Measurements from ENCODE around the gene UBQLN1.
A peak's percentile ranks its signal among the peaks of the same experiment; 100 is the strongest.
"Not testable (repeated sequence)": the region's sequence is repeated elsewhere in the genome, so short reads cannot be mapped to it uniquely, and the experiment has no call there.

UBQLN1 gene

GRCh38 chr9:83707768-83708514 lies at the start of gene UBQLN1:
Gene UBQLN1 (minus strand): TSS chr9:83707958. CDS start chr9:83707679, 279 bp downstream.
- Histone ChIP-seq H3K9me3 (ENCODE audit: insufficient read depth, low read depth, low read length) (no peaks in the 10 kb centered on the region), H3K27me3 (ENCODE audit: insufficient read depth, low read length) (no peaks in the 10 kb centered on the region), H3K4me3 (ENCODE audit: low read length) (peak within 1 kb of the TSS; percentile 97), H3K27ac (ENCODE audit: low read length) (peak within 1 kb of the TSS; percentile 93), H3K4me1 (ENCODE audit: insufficient read depth, low read length) (0 out of 2 replicates have a peak, but pooled peaks cover 4% of the 10 kb centered on the region), H3K9ac (ENCODE audit: low read depth, low read length) (peak within 1 kb of the TSS; percentile 95), H3K36me3 (ENCODE audit: insufficient read depth, low read depth, low read length) (no peaks in the 10 kb centered on the region)

GRCh38 chr9:83754383-83754977 lies 46.7 kb upstream of the UBQLN1 start:
- Histone ChIP-seq H3K9ac (ENCODE audit: low read depth, low read length) (no peak overlapping the region), H3K4me3 (ENCODE audit: low read length) (no peak overlapping the region), H3K27ac (ENCODE audit: low read length) (no peak overlapping the region)

DNA sequence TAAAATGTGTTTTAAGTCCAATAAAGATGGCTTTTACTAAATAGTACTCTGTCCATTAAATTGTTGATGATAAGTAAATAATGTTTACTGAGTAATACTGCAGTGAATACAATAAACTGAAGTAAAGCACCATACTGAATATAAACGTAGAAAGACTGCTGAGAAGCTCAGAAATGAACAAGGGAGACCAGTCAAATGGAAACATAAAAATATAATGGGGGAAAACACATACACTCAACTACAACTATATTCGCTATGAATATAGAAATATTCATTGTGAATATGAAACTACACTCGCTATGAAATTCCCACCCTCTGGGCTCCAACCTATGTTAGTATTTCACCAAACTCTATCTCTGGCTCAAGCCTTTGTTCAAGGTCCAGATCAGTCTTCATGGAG lies 41.9 kb upstream of the UBQLN1 start:
- H3K9ac ChIP-seq (ENCODE audit: low read depth, low read length), result no peak overlapping the region
- H3K36me3 ChIP-seq (ENCODE audit: insufficient read depth, low read depth, low read length), result no peaks in the 10 kb centered on the region

More at GRCh38 chr9:83754383-83754977, 46.7 kb upstream of the UBQLN1 start:
- Histone ChIP-seq H3K4me1 (ENCODE audit: insufficient read depth, low read length) (no peaks in the 10 kb centered on the region), H3K36me3 (ENCODE audit: insufficient read depth, low read depth, low read length) (no peaks in the 10 kb centered on the region), H3K9me3 (ENCODE audit: insufficient read depth, low read depth, low read length) (no peaks in the 10 kb centered on the region), H3K27me3 (ENCODE audit: insufficient read depth, low read length) (no peaks in the 10 kb centered on the region)

GRCh38 chr9:83744206-83744605 lies 36.4 kb upstream of the UBQLN1 start:
- Histone ChIP-seq H3K9ac (ENCODE audit: low read depth, low read length) (no peak overlapping the region), H3K36me3 (ENCODE audit: insufficient read depth, low read depth, low read length) (no peaks in the 10 kb centered on the region), H3K4me3 (ENCODE audit: low read length) (no peak overlapping the region), H3K27me3 (ENCODE audit: insufficient read depth, low read length) (no peaks in the 10 kb centered on the region), H3K4me1 (ENCODE audit: insufficient read depth, low read length) (no peaks in the 10 kb centered on the region), H3K27ac (ENCODE audit: low read length) (no peak overlapping the region), H3K9me3 (ENCODE audit: insufficient read depth, low read depth, low read length) (no peaks in the 10 kb centered on the region)

More for the DNA sequence above, 41.9 kb upstream of the UBQLN1 start:
- Histone ChIP-seq H3K4me1 (ENCODE audit: insufficient read depth, low read length) (no peaks in the 10 kb centered on the region), H3K9me3 (ENCODE audit: insufficient read depth, low read depth, low read length) (no peaks in the 10 kb centered on the region), H3K27ac (ENCODE audit: low read length) (no peak overlapping the region), H3K27me3 (ENCODE audit: insufficient read depth, low read length) (no peaks in the 10 kb centered on the region), H3K4me3 (ENCODE audit: low read length) (no peak overlapping the region)

GRCh38 chr9:83733739-83734138 lies 26.0 kb upstream of the UBQLN1 start:
- no peaks in the 10 kb centered on the region for H3K4me1 ChIP-seq (ENCODE audit: insufficient read depth, low read length)
- H3K9ac ChIP-seq (ENCODE audit: low read depth, low read length), result no peak overlapping the region
- H3K9me3 ChIP-seq (ENCODE audit: insufficient read depth, low read depth, low read length), result no peaks in the 10 kb centered on the region
- no peaks in the 10 kb centered on the region for H3K27me3 ChIP-seq (ENCODE audit: insufficient read depth, low read length)
- no peak overlapping the region for H3K4me3 ChIP-seq (ENCODE audit: low read length)
- H3K36me3 ChIP-seq (ENCODE audit: insufficient read depth, low read depth, low read length), result no peaks in the 10 kb centered on the region
- no peak overlapping the region for H3K27ac ChIP-seq (ENCODE audit: low read length)

DNA sequence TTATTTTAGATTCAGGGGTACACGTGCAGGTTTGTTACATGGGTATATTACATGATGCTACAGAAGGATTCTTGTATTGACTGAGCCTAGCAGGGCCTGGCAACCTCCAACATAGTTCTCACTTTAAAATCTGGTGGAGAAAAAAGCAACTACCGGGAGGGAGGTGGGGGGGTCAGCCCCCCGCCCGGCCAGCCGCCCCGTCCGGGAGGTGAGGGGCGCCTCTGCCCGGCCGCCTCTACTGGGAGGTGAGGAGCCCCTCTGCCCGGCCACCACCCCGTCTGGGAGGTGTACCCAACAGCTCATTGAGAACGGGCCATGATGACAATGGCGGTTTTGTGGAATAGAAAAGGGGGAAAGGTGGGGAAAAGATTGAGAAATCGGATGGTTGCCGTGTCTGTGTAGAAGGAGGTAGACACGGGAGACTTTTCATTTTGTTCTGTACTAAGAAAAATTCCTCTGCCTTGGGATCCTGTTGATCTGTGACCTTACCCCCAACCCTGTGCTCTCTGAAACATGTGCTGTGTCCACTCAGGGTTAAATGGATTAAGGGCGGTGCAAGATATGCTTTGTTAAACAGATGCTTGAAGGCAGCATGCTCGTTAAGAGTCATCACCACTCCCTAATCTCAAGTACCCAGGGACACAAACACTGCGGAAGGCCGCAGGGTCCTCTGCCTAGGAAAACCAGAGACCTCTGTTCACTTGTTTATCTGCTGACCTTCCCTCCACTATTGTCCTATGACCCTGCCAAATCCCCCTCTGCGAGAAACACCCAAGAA lies 21.0 kb upstream of the UBQLN1 start:
- H3K4me1 ChIP-seq (ENCODE audit: insufficient read depth, low read length); H3K9ac ChIP-seq (ENCODE audit: low read depth, low read length); H3K9me3 ChIP-seq (ENCODE audit: insufficient read depth, low read depth, low read length); H3K36me3 ChIP-seq (ENCODE audit: insufficient read depth, low read depth, low read length); H3K27ac ChIP-seq (ENCODE audit: low read length); H3K4me3 ChIP-seq (ENCODE audit: low read length); H3K27me3 ChIP-seq (ENCODE audit: insufficient read depth, low read length): not testable (repeated sequence)

DNA sequence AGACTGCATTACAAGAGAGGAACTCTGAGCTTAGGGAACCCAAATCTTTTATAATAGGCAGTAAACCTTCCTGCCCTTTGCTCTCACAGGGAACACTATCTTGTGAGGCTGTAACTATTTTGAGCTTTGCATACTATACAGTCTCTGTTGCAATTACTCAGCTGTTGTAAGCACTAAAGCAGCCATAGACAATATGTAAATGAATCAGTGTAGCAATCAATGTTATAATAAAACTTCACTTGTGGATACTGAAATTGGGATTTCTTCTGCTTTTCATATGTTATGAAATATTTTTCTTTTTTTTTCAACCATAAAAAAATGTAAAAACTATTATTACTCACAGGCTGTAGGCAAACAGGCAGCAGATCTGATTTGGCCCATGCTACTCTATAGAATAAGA lies 16.7 kb upstream of the UBQLN1 start:
- no peaks in the 10 kb centered on the region for H3K27me3 ChIP-seq (ENCODE audit: insufficient read depth, low read length)
- H3K36me3 ChIP-seq (ENCODE audit: insufficient read depth, low read depth, low read length), result no peaks in the 10 kb centered on the region
- H3K4me3 ChIP-seq (ENCODE audit: low read length), result no peak overlapping the region
- H3K27ac ChIP-seq (ENCODE audit: low read length), result no peak overlapping the region
- H3K9me3 ChIP-seq (ENCODE audit: insufficient read depth, low read depth, low read length), result peaks cover 5% of the 10 kb centered on the region
- no peak overlapping the region for H3K9ac ChIP-seq (ENCODE audit: low read depth, low read length)
- H3K4me1 ChIP-seq (ENCODE audit: insufficient read depth, low read length), result no peaks in the 10 kb centered on the region

DNA sequence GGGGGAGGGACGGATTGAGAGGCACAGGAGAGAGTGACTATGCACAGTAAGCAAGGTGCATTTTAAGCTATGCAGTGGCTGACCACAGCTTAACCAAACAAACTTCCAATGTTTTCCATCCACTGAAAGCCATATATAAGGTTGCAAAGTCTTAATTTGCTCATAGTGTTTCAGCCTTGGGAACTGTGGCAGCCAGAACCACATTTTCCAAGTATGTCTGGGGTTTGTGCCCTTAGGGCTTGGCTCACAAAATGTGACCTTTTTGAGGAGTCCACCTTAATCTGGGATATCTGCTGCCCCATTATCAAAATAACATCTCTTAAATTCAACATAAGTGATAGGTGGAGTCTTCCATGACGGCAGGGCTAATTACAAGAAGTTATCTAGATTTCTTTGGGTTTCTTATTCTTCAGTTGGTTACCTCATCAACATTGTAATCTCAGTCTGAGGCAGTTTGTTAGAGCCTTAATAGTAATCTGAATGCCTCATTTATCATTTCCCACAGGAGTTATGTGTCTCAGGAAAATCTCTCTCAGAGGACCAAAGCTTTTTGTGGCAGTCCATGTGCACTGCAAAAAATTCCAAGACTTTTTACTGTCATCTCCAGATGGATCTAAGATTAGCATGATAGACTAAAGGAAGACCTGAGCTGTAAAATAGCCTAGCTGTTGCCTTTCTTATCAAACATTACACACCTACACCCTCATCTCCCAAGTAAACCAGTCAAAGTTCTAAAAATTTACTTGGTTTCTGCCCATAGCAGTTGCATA lies 15.2 kb upstream of the UBQLN1 start:
- Histone ChIP-seq H3K4me3 (ENCODE audit: low read length) (no peak overlapping the region), H3K9ac (ENCODE audit: low read depth, low read length) (no peak overlapping the region), H3K27me3 (ENCODE audit: insufficient read depth, low read length) (no peaks in the 10 kb centered on the region), H3K27ac (ENCODE audit: low read length) (no peak overlapping the region), H3K9me3 (ENCODE audit: insufficient read depth, low read depth, low read length) (peaks cover 5% of the 10 kb centered on the region), H3K4me1 (ENCODE audit: insufficient read depth, low read length) (no peaks in the 10 kb centered on the region), H3K36me3 (ENCODE audit: insufficient read depth, low read depth, low read length) (no peaks in the 10 kb centered on the region)

- Histone ChIP-seq H3K4me1 (ENCODE audit: insufficient read depth, low read length) (no peaks in the 10 kb centered on the region), H3K36me3 (ENCODE audit: insufficient read depth, low read depth, low read length) (no peaks in the 10 kb centered on the region), H3K9ac (ENCODE audit: low read depth, low read length) (no peak overlapping the region), H3K27ac (ENCODE audit: low read length) (no peak overlapping the region), H3K4me3 (ENCODE audit: low read length) (no peak overlapping the region), H3K9me3 (ENCODE audit: insufficient read depth, low read depth, low read length) (peaks cover 7% of the 10 kb centered on the region), H3K27me3 (ENCODE audit: insufficient read depth, low read length) (no peaks in the 10 kb centered on the region)
Observed at GRCh38 chr9:83721509-83721908, 13.8 kb upstream of the UBQLN1 start.

- no peaks in the 10 kb centered on the region for H3K27me3 ChIP-seq (ENCODE audit: insufficient read depth, low read length)
- no peaks in the 10 kb centered on the region for H3K36me3 ChIP-seq (ENCODE audit: insufficient read depth, low read depth, low read length)
- peaks cover 14% of the 10 kb centered on the region for H3K9me3 ChIP-seq (ENCODE audit: insufficient read depth, low read depth, low read length)
- H3K9ac ChIP-seq (ENCODE audit: low read depth, low read length), result no peak overlapping the region
- no peak overlapping the region for H3K4me3 ChIP-seq (ENCODE audit: low read length)
- H3K4me1 ChIP-seq (ENCODE audit: insufficient read depth, low read length), result no peaks in the 10 kb centered on the region
- H3K27ac ChIP-seq (ENCODE audit: low read length), result no peak overlapping the region
Observed at GRCh38 chr9:83715794-83716193, 8.0 kb upstream of the UBQLN1 start.

GRCh38 chr9:83715221-83715620 lies 7.5 kb upstream of the UBQLN1 start:
- H3K36me3 ChIP-seq (ENCODE audit: insufficient read depth, low read depth, low read length), result no peaks in the 10 kb centered on the region

More at GRCh38 chr9:83715221-83715620, 7.5 kb upstream of the UBQLN1 start:
- Histone ChIP-seq H3K27ac (ENCODE audit: low read length) (no peak overlapping the region), H3K9ac (ENCODE audit: low read depth, low read length) (no peak overlapping the region), H3K9me3 (ENCODE audit: insufficient read depth, low read depth, low read length) (peaks cover 14% of the 10 kb centered on the region), H3K4me1 (ENCODE audit: insufficient read depth, low read length) (no peaks in the 10 kb centered on the region), H3K27me3 (ENCODE audit: insufficient read depth, low read length) (no peaks in the 10 kb centered on the region), H3K4me3 (ENCODE audit: low read length) (no peak overlapping the region)

All from iPS-20b (cell line).